ENCODE measurements around the gene PTPN11.

Gene PTPN11

GRCh38 chr12:112530941-112531340 lies 112.2 kb downstream of the PTPN11 start:
- Histone ChIP-seq H3K4me1 (ENCODE audit: control insufficient read depth, insufficient read depth, low read length) (no peaks in the 10 kb centered on the region), H3K36me3 (ENCODE audit: control insufficient read depth, insufficient read depth, low read length) (no peaks in the 10 kb centered on the region), H3K9ac (ENCODE audit: low read length) (no peak overlapping the region), H3K27ac (ENCODE audit: low read depth, low read length) (no peak overlapping the region), H3K27me3 (ENCODE audit: control insufficient read depth, insufficient read depth, low read length) (no peaks in the 10 kb centered on the region), H3K4me3 (ENCODE audit: low read depth, low read length) (no peak overlapping the region), H3K9me3 (ENCODE audit: control insufficient read depth, insufficient read depth, low read depth, low read length) (no peaks in the 10 kb centered on the region)

DNA sequence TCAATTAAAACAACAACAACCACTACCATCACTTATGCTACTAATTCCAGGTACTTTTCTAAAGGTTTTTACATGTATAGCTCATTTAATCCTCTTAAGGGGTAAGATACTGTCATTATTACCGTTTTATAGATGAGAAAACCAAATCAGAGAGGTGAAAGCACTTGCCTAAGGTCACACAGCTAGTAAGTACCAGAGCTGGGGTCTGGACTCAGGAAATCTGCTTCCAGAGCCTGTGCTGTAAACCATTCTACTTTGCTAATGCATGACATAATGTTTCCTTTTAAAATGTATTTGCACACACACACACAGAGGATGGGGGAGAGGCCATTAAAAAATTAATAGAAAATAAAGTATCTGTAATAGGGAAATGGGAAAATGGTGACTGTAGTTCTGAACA lies 113.4 kb downstream of the PTPN11 start:
- H3K9me3 ChIP-seq (ENCODE audit: control insufficient read depth, insufficient read depth, low read depth, low read length) = no peaks in the 10 kb centered on the region
- H3K4me1 ChIP-seq (ENCODE audit: control insufficient read depth, insufficient read depth, low read length) = no peaks in the 10 kb centered on the region
- no peaks in the 10 kb centered on the region for H3K27me3 ChIP-seq (ENCODE audit: control insufficient read depth, insufficient read depth, low read length)
- H3K36me3 ChIP-seq (ENCODE audit: control insufficient read depth, insufficient read depth, low read length) = no peaks in the 10 kb centered on the region
- H3K4me3 ChIP-seq (ENCODE audit: low read depth, low read length) = no peak overlapping the region
- H3K27ac ChIP-seq (ENCODE audit: low read depth, low read length) = no peak overlapping the region
- no peak overlapping the region for H3K9ac ChIP-seq (ENCODE audit: low read length)

- Histone ChIP-seq H3K9me3 (ENCODE audit: control insufficient read depth, insufficient read depth, low read depth, low read length) (no peaks in the 10 kb centered on the region), H3K27me3 (ENCODE audit: control insufficient read depth, insufficient read depth, low read length) (no peaks in the 10 kb centered on the region)
Observed at GRCh38 chr12:112533528-112533927, 114.8 kb downstream of the PTPN11 start.

GRCh38 chr12:112535017-112535416 lies 116.3 kb downstream of the PTPN11 start:
- Histone ChIP-seq H3K36me3 (ENCODE audit: control insufficient read depth, insufficient read depth, low read length) (no peaks in the 10 kb centered on the region), H3K4me1 (ENCODE audit: control insufficient read depth, insufficient read depth, low read length) (peaks cover 6% of the 10 kb centered on the region; the same call in 1 of the 2 replicates), H3K9ac (ENCODE audit: low read length) (no peak overlapping the region), H3K27me3 (ENCODE audit: control insufficient read depth, insufficient read depth, low read length) (no peaks in the 10 kb centered on the region), H3K4me3 (ENCODE audit: low read depth, low read length) (no peak overlapping the region), H3K9me3 (ENCODE audit: control insufficient read depth, insufficient read depth, low read depth, low read length) (no peaks in the 10 kb centered on the region), H3K27ac (ENCODE audit: low read depth, low read length) (no peak overlapping the region)

More at GRCh38 chr12:112533528-112533927, 114.8 kb downstream of the PTPN11 start:
- Histone ChIP-seq H3K36me3 (ENCODE audit: control insufficient read depth, insufficient read depth, low read length) (no peaks in the 10 kb centered on the region), H3K4me1 (ENCODE audit: control insufficient read depth, insufficient read depth, low read length) (peaks cover 6% of the 10 kb centered on the region; the same call in 1 of the 2 replicates), H3K9ac (ENCODE audit: low read length) (no peak overlapping the region), H3K27ac (ENCODE audit: low read depth, low read length) (no peak overlapping the region), H3K4me3 (ENCODE audit: low read depth, low read length) (no peak overlapping the region)

DNA sequence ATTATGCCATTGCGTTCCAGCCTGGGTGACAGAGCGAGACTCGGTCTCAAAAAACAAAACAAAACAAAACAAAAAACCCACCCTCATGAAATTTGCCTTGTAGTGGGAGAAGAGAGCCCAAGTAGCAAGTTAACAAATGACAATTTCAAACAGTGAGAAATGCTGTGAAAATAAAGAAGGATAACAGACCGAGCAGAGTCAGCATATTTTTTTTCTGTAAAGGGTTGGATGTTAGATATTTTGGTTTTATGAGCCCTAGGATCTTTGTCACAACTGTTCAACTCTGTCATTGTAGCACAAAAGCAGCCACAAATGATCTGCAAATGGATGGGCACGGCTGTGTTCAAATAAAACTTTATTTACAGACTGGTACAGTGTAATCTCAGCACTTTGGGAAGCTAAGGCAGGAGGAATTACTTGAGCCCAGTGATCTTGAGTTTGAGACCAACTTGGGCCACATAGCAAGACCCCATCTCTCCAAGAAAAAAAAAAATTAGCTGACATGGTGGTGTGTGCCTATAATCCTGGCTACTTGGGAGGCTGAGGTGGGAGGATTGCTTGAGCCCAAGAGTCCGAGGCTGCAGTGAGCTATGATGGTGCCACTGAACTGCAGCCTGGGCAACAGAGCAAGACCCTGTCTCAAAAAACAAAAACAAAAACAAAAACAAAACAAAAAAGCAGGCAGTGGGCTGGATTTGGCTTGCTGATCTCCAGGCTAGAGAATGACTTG lies 117.1 kb downstream of the PTPN11 start:
- no peak overlapping the region for H3K9ac ChIP-seq (ENCODE audit: low read length)
- no peaks in the 10 kb centered on the region for H3K36me3 ChIP-seq (ENCODE audit: control insufficient read depth, insufficient read depth, low read length)
- no peaks in the 10 kb centered on the region for H3K27me3 ChIP-seq (ENCODE audit: control insufficient read depth, insufficient read depth, low read length)
- H3K27ac ChIP-seq (ENCODE audit: low read depth, low read length) = no peak overlapping the region
- H3K4me3 ChIP-seq (ENCODE audit: low read depth, low read length) = no peak overlapping the region
- peaks cover 6% of the 10 kb centered on the region; the same call in 1 of the 2 replicates for H3K4me1 ChIP-seq (ENCODE audit: control insufficient read depth, insufficient read depth, low read length)
- H3K9me3 ChIP-seq (ENCODE audit: control insufficient read depth, insufficient read depth, low read depth, low read length) = no peaks in the 10 kb centered on the region

- no peak overlapping the region for H3K4me3 ChIP-seq (ENCODE audit: low read depth, low read length)
- peaks cover 6% of the 10 kb centered on the region; the same call in 1 of the 2 replicates for H3K4me1 ChIP-seq (ENCODE audit: control insufficient read depth, insufficient read depth, low read length)
- no peak overlapping the region for H3K27ac ChIP-seq (ENCODE audit: low read depth, low read length)
- H3K9ac ChIP-seq (ENCODE audit: low read length) = no peak overlapping the region
- H3K36me3 ChIP-seq (ENCODE audit: control insufficient read depth, insufficient read depth, low read length) = no peaks in the 10 kb centered on the region
- H3K27me3 ChIP-seq (ENCODE audit: control insufficient read depth, insufficient read depth, low read length) = no peaks in the 10 kb centered on the region
- no peaks in the 10 kb centered on the region for H3K9me3 ChIP-seq (ENCODE audit: control insufficient read depth, insufficient read depth, low read depth, low read length)
Observed at GRCh38 chr12:112536367-112536730, 117.6 kb downstream of the PTPN11 start.

DNA sequence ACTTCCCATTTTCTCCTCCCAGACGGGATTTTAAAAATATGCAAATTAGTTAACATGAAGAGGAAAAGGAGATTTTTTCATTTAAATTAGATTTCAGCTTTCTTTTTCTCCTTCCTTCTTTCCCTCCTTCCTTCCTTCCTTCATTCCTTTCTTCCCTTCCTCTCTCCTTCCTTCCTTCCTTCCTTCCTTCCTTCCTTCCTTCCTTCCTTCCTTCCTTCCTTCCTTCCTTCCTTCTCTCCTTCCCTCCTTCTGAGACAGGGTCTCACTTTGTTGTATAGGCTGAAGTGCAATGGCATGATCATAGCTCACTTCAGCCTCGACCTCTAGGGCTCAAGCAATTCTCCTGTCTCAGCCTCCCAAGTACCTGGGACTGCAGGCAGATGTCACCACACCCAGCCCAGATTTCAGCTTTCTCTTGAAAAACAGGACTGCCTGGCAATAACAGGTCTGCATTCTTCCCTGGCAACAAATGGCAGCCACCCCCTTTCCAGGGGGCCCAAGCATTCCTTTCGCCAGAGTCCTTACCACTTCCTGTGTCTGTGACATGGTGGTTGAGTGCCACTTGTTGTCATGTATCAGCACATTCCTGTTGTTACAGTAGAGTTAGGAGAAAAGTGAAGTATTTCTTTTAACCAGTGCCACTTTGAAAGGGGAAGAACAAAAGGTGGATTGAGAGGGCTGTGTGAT lies 119.1 kb downstream of the PTPN11 start:
- H3K36me3 ChIP-seq (ENCODE audit: control insufficient read depth, insufficient read depth, low read length) = no peaks in the 10 kb centered on the region
- H3K4me1 ChIP-seq (ENCODE audit: control insufficient read depth, insufficient read depth, low read length) = peaks cover 6% of the 10 kb centered on the region; the same call in 1 of the 2 replicates
- H3K4me3 ChIP-seq (ENCODE audit: low read depth, low read length) = no peak overlapping the region
- H3K27ac ChIP-seq (ENCODE audit: low read depth, low read length) = no peak overlapping the region
- no peak overlapping the region for H3K9ac ChIP-seq (ENCODE audit: low read length)
- no peaks in the 10 kb centered on the region for H3K27me3 ChIP-seq (ENCODE audit: control insufficient read depth, insufficient read depth, low read length)
- no peaks in the 10 kb centered on the region for H3K9me3 ChIP-seq (ENCODE audit: control insufficient read depth, insufficient read depth, low read depth, low read length)

DNA sequence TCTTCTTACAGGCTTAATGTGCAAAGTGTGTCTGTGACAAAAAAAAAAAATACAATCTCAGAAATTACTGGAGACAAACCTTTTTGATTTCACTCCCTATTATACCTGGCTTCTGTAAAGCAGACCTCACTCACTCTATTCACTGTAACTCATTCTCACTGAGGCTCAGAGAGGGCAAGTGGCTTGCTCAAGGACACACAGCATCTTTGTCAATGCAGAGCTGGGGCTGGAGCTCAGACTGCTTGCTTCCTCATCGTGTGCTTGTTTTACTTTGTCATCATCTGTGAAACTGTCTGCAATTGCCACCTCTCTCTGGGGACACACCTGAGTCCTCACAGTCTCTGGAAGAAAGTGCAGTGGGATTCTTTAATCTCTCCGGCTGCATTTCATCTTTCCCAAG lies 120.0 kb downstream of the PTPN11 start:
- Histone ChIP-seq H3K9ac (ENCODE audit: low read length) (no peak overlapping the region), H3K27me3 (ENCODE audit: control insufficient read depth, insufficient read depth, low read length) (no peaks in the 10 kb centered on the region), H3K36me3 (ENCODE audit: control insufficient read depth, insufficient read depth, low read length) (no peaks in the 10 kb centered on the region), H3K4me3 (ENCODE audit: low read depth, low read length) (no peak overlapping the region), H3K27ac (ENCODE audit: low read depth, low read length) (no peak overlapping the region), H3K4me1 (ENCODE audit: control insufficient read depth, insufficient read depth, low read length) (peaks cover 6% of the 10 kb centered on the region; the same call in 1 of the 2 replicates), H3K9me3 (ENCODE audit: control insufficient read depth, insufficient read depth, low read depth, low read length) (no peaks in the 10 kb centered on the region)

GRCh38 chr12:112539221-112539620 lies 120.5 kb downstream of the PTPN11 start:
- Histone ChIP-seq H3K27ac (ENCODE audit: low read depth, low read length) (no peak overlapping the region), H3K27me3 (ENCODE audit: control insufficient read depth, insufficient read depth, low read length) (no peaks in the 10 kb centered on the region), H3K36me3 (ENCODE audit: control insufficient read depth, insufficient read depth, low read length) (no peaks in the 10 kb centered on the region), H3K9me3 (ENCODE audit: control insufficient read depth, insufficient read depth, low read depth, low read length) (no peaks in the 10 kb centered on the region), H3K4me3 (ENCODE audit: low read depth, low read length) (no peak overlapping the region), H3K9ac (ENCODE audit: low read length) (no peak overlapping the region), H3K4me1 (ENCODE audit: control insufficient read depth, insufficient read depth, low read length) (peaks cover 6% of the 10 kb centered on the region; the same call in 1 of the 2 replicates)

- no peak overlapping the region for H3K27ac ChIP-seq (ENCODE audit: low read depth, low read length)
- no peaks in the 10 kb centered on the region for H3K9me3 ChIP-seq (ENCODE audit: control insufficient read depth, insufficient read depth, low read depth, low read length)
- H3K4me1 ChIP-seq (ENCODE audit: control insufficient read depth, insufficient read depth, low read length) = peaks cover 6% of the 10 kb centered on the region; the same call in 1 of the 2 replicates
- H3K4me3 ChIP-seq (ENCODE audit: low read depth, low read length) = no peak overlapping the region
- H3K9ac ChIP-seq (ENCODE audit: low read length) = no peak overlapping the region
- no peaks in the 10 kb centered on the region for H3K36me3 ChIP-seq (ENCODE audit: control insufficient read depth, insufficient read depth, low read length)
- H3K27me3 ChIP-seq (ENCODE audit: control insufficient read depth, insufficient read depth, low read length) = no peaks in the 10 kb centered on the region
Observed at GRCh38 chr12:112540021-112540420, 121.3 kb downstream of the PTPN11 start.

DNA sequence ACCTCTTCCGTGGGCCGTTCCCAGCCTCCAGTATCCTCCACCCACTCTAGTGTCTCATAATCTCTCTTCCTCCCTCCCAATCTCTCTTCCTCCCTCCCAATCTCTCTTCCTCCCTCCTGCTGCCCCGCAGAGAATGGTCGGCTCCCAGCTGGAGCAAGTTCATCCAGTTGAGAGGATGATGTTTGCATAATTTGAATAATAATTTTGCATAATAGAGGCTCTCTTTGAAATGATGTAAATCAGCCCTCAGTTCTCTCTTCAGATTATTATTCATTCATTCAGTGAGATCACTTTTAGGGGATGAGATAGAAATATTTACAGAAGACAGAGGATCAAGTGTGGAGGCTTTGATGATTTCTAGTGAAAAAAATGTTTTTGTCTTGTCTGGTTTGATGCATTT lies 125.0 kb downstream of the PTPN11 start:
- H3K36me3 ChIP-seq (ENCODE audit: control insufficient read depth, insufficient read depth, low read length) = no peaks in the 10 kb centered on the region
- no peak overlapping the region for H3K27ac ChIP-seq (ENCODE audit: low read depth, low read length)
- no peaks in the 10 kb centered on the region for H3K9me3 ChIP-seq (ENCODE audit: control insufficient read depth, insufficient read depth, low read depth, low read length)
- H3K4me1 ChIP-seq (ENCODE audit: control insufficient read depth, insufficient read depth, low read length) = no peaks in the 10 kb centered on the region
- H3K27me3 ChIP-seq (ENCODE audit: control insufficient read depth, insufficient read depth, low read length) = no peaks in the 10 kb centered on the region
- no peak overlapping the region for H3K4me3 ChIP-seq (ENCODE audit: low read depth, low read length)
- no peak overlapping the region for H3K9ac ChIP-seq (ENCODE audit: low read length)
